ENCODE results near the gene GATAD2B. TPM values are rescaled to one million over a fixed set of nuclear protein-coding genes. Genes with fewer than 3 reads are reported as not detected.
A peak's percentile ranks its signal among the peaks of the same experiment; 100 is the strongest.

Gene GATAD2B
- total RNA-seq, 1 donor from 2014 or later, result 48.4 TPM

DNA sequence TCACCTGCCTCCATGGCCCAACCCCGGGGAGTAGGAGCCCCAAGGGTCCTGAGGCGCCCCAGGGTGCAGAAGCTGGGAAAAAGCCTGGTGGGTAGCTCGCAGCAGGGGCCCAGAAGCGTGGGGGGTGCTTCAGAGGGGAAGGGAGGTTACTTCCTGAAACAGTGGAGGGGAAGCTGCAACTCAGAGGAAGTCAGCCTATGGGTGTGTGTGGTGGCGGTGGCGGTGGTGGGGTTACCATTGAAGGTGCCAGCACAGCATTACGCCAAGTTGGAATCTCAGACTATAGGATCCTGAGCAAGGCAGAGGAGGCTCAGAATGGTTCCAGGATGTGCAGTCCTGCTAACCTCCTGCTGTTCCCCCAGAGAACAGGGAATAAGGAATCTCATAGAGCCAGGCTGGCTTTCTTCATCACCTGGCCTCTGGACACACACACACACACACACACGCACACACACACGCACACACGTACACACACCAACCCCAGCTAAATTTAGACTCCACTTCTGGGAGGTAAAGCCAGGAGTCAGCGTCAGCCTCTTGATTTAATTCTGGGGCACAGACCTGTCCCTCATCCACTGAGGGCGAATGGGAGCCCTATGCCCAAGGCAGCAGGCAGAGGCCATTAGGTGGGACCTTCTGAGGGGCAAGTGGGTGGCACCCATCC lies 22.5 kb upstream of the GATAD2B start:
- peaks cover 3% of the 10 kb centered on the region for H3K36me3 ChIP-seq (ENCODE audit: insufficient read depth, low read length)
- peaks cover 26% of the 10 kb centered on the region for H3K79me2 ChIP-seq (ENCODE audit: insufficient read depth, low read length)
- Mint-ChIP-seq H3K27me3 (ENCODE audit: low read depth, unreplicated experiment) (no peaks in the 10 kb centered on the region), H3K9me3 (ENCODE audit: unreplicated experiment) (no peaks in the 10 kb centered on the region), H3K4me3 (ENCODE audit: unreplicated experiment) (peak overlapping the region; percentile 90), H3K36me3 (ENCODE audit: low read depth, unreplicated experiment) (peaks cover 11% of the 10 kb centered on the region), H3K27ac (ENCODE audit: unreplicated experiment) (peak overlapping the region; percentile 58), H3K4me1 (ENCODE audit: low read depth, unreplicated experiment) (peaks cover 6% of the 10 kb centered on the region)
- peak; percentile 53 for DNase-seq (ENCODE audit: low read depth)
- no peaks in the 10 kb centered on the region for H3K9me3 ChIP-seq (ENCODE audit: insufficient read depth, low read depth, low read length)
- H3K4me1 ChIP-seq (ENCODE audit: insufficient read depth, low read length), result peaks cover 9% of the 10 kb centered on the region
- H4K20me1 ChIP-seq (ENCODE audit: insufficient read depth, low read length), result peaks cover 3% of the 10 kb centered on the region
- H3K9ac ChIP-seq (ENCODE audit: low read length), result peak overlapping the region; percentile 85
- peak overlapping the region; percentile 96 for H3K4me2 ChIP-seq (ENCODE audit: low read length)
- H3K27ac ChIP-seq (ENCODE audit: low read depth, low read length), result peak overlapping the region; percentile 47
- no peak for FAIRE-seq
- H3K27me3 ChIP-seq (ENCODE audit: insufficient read depth, low read length), result no peaks in the 10 kb centered on the region
- TF ChIP-seq, protein P1, sequence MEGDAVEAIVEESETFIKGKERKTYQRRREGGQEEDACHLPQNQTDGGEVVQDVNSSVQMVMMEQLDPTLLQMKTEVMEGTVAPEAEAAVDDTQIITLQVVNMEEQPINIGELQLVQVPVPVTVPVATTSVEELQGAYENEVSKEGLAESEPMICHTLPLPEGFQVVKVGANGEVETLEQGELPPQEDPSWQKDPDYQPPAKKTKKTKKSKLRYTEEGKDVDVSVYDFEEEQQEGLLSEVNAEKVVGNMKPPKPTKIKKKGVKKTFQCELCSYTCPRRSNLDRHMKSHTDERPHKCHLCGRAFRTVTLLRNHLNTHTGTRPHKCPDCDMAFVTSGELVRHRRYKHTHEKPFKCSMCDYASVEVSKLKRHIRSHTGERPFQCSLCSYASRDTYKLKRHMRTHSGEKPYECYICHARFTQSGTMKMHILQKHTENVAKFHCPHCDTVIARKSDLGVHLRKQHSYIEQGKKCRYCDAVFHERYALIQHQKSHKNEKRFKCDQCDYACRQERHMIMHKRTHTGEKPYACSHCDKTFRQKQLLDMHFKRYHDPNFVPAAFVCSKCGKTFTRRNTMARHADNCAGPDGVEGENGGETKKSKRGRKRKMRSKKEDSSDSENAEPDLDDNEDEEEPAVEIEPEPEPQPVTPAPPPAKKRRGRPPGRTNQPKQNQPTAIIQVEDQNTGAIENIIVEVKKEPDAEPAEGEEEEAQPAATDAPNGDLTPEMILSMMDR (IDR thresholded peaks at IDR 0.05; ENCODE audit: insufficient read depth, low read depth, low read length), result no peak
- no peak for TF ChIP-seq EZH2 (IDR thresholded peaks at IDR 0.05; ENCODE audit: insufficient read depth, low read length)
- H3K4me3 ChIP-seq (ENCODE audit: insufficient read depth, low read depth, low read length), result peak overlapping the region; percentile 78
- H2AFZ ChIP-seq (ENCODE audit: low read depth, low read length), result peak overlapping the region; percentile 67

DNA sequence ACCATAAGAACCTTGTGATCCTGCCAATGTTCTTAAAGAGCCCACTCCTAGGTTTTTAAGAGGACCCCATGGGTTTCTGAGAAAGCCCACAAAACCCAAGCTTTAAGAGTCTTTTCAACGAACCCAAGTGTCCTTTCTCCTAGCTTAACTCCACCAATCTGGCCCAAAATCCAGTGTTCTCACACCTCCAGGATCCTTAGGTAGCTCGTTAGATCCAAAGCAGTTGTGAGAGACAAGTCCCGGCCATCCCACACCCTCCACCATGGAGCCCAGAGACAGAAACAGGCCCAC lies 22.0 kb upstream of the GATAD2B start:
- Histone ChIP-seq H4K20me1 (ENCODE audit: insufficient read depth, low read length) (no peaks in the 10 kb centered on the region), H2AFZ (ENCODE audit: low read depth, low read length) (no peak overlapping the region), H3K36me3 (ENCODE audit: insufficient read depth, low read length) (peaks cover 6% of the 10 kb centered on the region), H3K4me2 (ENCODE audit: low read length) (peak overlapping the region; percentile 96), H3K4me3 (ENCODE audit: insufficient read depth, low read depth, low read length) (no peak overlapping the region), H3K4me1 (ENCODE audit: insufficient read depth, low read length) (peaks cover 9% of the 10 kb centered on the region), H3K79me2 (ENCODE audit: insufficient read depth, low read length) (peaks cover 26% of the 10 kb centered on the region), H3K27me3 (ENCODE audit: insufficient read depth, low read length) (no peaks in the 10 kb centered on the region), H3K9me3 (ENCODE audit: insufficient read depth, low read depth, low read length) (no peaks in the 10 kb centered on the region), H3K9ac (ENCODE audit: low read length) (peak overlapping the region; percentile 85), H3K27ac (ENCODE audit: low read depth, low read length) (no peak overlapping the region)
- TF ChIP-seq EZH2 (IDR thresholded peaks at IDR 0.05; ENCODE audit: insufficient read depth, low read length), result no peak
- TF ChIP-seq, protein P1 (IDR thresholded peaks at IDR 0.05; ENCODE audit: insufficient read depth, low read depth, low read length), result no peak
- Mint-ChIP-seq H3K9me3 (ENCODE audit: unreplicated experiment) (no peaks in the 10 kb centered on the region), H3K4me1 (ENCODE audit: low read depth, unreplicated experiment) (peaks cover 6% of the 10 kb centered on the region), H3K27me3 (ENCODE audit: low read depth, unreplicated experiment) (no peaks in the 10 kb centered on the region), H3K27ac (ENCODE audit: unreplicated experiment) (peak overlapping the region; percentile 58), H3K36me3 (ENCODE audit: low read depth, unreplicated experiment) (peaks cover 10% of the 10 kb centered on the region), H3K4me3 (ENCODE audit: unreplicated experiment) (peak overlapping the region; percentile 90)
- FAIRE-seq (no peak), DNase-seq (ENCODE audit: low read depth) (no peak)

Measured in astrocyte (in vitro differentiated cells and primary cell).